Vagina (tissue), 2 donors: ENCODE results near the gene ZNF415.

Experiments
- POLR2A ChIP-seq, 2 donors: fragments of 450-650 bp; IDR thresholded peaks; one replicate each; pipeline ENCODE4 v1.6.1; 2017; ENCODE audit warnings: antibody characterized with exemption in 2 of 2, mild to moderate bottlenecking in 2 of 2, moderate library complexity in 2 of 2
- TF ChIP-seq, protein P1 (sequence below), 3 experiments: fragments of 450-650 bp in 2 of 3; fragments of 200-600 bp in 1 of 3; sonication (generic) in 1 of 3; IDR thresholded peaks; one replicate each; pipeline ENCODE4 v1.5.1; 2017 to 2019; ENCODE audit warnings: antibody characterized with exemption in 3 of 3, mild to moderate bottlenecking in 2 of 3, moderate library complexity in 2 of 3

DNA sequence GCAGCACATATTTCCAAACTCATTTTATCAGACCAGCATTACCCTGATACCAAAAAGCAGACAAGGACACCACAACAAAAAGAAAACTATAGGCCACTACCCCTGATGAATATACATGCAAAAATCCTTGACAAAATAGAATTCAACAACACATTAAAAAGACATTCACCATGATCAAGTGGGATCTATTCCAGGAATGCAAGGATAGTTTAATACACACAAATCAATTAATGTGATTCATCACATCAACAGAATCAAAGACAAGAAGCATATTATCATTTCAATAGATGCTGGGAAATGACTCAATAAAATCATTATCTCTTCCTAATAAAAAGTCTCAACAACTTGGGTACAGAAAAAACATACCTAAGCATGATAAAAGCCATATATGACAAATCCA is 14.9 kb upstream of the ZNF415 start:
- TF ChIP-seq POLR2A (IDR thresholded peaks at IDR 0.05) = no peak
- TF ChIP-seq, protein P1, sequence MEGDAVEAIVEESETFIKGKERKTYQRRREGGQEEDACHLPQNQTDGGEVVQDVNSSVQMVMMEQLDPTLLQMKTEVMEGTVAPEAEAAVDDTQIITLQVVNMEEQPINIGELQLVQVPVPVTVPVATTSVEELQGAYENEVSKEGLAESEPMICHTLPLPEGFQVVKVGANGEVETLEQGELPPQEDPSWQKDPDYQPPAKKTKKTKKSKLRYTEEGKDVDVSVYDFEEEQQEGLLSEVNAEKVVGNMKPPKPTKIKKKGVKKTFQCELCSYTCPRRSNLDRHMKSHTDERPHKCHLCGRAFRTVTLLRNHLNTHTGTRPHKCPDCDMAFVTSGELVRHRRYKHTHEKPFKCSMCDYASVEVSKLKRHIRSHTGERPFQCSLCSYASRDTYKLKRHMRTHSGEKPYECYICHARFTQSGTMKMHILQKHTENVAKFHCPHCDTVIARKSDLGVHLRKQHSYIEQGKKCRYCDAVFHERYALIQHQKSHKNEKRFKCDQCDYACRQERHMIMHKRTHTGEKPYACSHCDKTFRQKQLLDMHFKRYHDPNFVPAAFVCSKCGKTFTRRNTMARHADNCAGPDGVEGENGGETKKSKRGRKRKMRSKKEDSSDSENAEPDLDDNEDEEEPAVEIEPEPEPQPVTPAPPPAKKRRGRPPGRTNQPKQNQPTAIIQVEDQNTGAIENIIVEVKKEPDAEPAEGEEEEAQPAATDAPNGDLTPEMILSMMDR (IDR thresholded peaks at IDR 0.05) = no peak
